ENCODE measurements around the gene ADRA2C.

DNA sequence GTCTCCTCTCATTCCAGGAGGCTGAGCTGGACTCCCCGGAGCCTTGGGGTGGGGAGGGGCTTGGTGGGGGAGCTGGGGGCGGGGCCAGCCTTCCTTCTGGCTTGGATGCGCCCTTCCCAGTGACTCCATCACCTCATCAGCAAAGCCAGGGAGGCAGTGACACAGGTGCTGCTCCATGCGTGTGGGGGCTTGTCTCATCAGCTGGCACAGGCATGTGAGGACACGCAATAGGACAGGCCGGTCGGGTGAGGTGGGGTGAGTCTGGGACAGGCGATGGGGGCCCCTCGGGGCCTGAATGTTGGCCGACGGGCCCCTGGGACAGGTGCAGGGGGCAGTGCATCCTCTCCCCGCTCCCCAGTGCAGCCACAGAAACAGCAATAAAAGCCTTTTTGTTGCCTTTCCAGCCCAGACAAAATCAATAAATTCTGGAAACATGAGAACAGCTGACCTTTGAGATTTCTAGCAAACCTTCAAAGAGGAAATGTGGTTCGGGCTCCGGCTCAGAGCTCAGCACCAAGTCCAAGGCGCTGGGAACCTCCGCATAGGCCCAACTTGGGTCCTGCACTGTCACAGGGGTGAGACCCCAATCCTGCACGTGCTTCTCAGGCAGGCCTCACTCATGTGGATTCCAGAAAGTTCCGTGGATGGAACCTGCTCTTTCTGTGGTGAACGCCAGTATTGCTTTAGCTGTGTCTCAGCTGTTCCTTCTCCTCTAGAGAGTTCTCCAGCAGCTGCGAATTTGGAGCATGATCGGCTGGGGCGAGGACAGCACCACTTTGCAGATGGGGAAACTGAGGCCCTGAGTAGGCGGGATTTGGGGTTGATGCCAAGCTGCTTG lies 18.5 kb downstream of the ADRA2C start:
- TF ChIP-seq, protein P1, sequence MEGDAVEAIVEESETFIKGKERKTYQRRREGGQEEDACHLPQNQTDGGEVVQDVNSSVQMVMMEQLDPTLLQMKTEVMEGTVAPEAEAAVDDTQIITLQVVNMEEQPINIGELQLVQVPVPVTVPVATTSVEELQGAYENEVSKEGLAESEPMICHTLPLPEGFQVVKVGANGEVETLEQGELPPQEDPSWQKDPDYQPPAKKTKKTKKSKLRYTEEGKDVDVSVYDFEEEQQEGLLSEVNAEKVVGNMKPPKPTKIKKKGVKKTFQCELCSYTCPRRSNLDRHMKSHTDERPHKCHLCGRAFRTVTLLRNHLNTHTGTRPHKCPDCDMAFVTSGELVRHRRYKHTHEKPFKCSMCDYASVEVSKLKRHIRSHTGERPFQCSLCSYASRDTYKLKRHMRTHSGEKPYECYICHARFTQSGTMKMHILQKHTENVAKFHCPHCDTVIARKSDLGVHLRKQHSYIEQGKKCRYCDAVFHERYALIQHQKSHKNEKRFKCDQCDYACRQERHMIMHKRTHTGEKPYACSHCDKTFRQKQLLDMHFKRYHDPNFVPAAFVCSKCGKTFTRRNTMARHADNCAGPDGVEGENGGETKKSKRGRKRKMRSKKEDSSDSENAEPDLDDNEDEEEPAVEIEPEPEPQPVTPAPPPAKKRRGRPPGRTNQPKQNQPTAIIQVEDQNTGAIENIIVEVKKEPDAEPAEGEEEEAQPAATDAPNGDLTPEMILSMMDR (IDR thresholded peaks at IDR 0.05; ENCODE audit: low read length): no peak
- TF ChIP-seq EZH2 (IDR thresholded peaks at IDR 0.05; ENCODE audit: borderline replicate concordance, low read length): no peak

Measured in OCI-LY1 (cell line).